HUES64 (cell line): ENCODE results near the gene SUMO1.

Experiments
- H3K27ac ChIP-seq: 2 replicates; pipeline ENCODE4 v1.7.0; 2013; ENCODE audit warnings: low read depth, low read length, inconsistent platforms
- H3K27me3 ChIP-seq: 2 replicates; pipeline ENCODE4 v1.6.1; 2013; ENCODE audit warnings: mild to moderate bottlenecking, low read length; ENCODE audit not compliant: insufficient read depth
- H3K36me3 ChIP-seq: 2 replicates; pipeline ENCODE4 v1.6.1; 2013; ENCODE audit warnings: mild to moderate bottlenecking, low read length; ENCODE audit not compliant: insufficient read depth
- H3K4me1 ChIP-seq: 2 replicates; pipeline ENCODE4 v1.6.1; 2013; ENCODE audit warnings: mild to moderate bottlenecking, low read length, moderate library complexity; ENCODE audit not compliant: insufficient read depth
- H3K4me3 ChIP-seq: 2 replicates; pipeline ENCODE4 v1.5.1; 2013; ENCODE audit warnings: mild to moderate bottlenecking, low read length, moderate library complexity
- H3K9ac ChIP-seq: 2 replicates; pipeline ENCODE4 v1.6.1; 2013; ENCODE audit warnings: mild to moderate bottlenecking, low read depth, low read length
- H3K9me3 ChIP-seq: 2 replicates; pipeline ENCODE4 v1.6.1; 2013; ENCODE audit warnings: low read depth, low read length; ENCODE audit not compliant: insufficient read depth
- WGBS: fragments of 150-250, 120-280 bp; methylation state at CpG from one replicate; pipeline ENCODE4 v1.1.7; 2013; ENCODE audit warnings: missing lambda C conversion rate; 5-methylcytosine and 5-hydroxymethylcytosine counted together

SUMO1 gene

DNA sequence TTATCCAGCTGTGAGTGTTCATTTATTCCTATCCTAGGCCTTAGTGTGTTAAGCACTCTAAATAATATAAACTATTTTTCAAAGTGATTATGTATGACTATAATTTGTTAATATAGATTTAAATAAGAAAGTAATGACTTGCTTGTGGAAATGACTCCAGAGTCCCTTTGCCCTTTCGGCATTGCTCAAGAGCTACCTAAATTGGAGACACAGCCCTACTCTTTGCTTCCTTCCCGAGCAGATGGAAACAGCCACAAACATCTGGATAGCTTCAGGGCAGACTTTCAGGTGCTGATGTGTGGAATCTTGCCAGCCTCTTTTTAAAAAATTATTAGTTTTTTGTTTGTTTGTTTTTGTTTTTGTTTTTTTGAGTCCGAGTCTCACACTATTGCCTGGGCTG, 44.0 kb downstream of the SUMO1 start:
- no peak overlapping the region for H3K9ac ChIP-seq
- 99% methylated on average over 3 of the region's 3 CpGs for WGBS
- H3K4me1 ChIP-seq = 0 out of 2 replicates have a peak, but pooled peaks cover 2% of the 10 kb centered on the region
- no peak overlapping the region for H3K27ac ChIP-seq
- H3K27me3 ChIP-seq = no peaks in the 10 kb centered on the region
- no peaks in the 10 kb centered on the region for H3K36me3 ChIP-seq
- no peaks in the 10 kb centered on the region for H3K9me3 ChIP-seq
- no peak overlapping the region for H3K4me3 ChIP-seq

DNA sequence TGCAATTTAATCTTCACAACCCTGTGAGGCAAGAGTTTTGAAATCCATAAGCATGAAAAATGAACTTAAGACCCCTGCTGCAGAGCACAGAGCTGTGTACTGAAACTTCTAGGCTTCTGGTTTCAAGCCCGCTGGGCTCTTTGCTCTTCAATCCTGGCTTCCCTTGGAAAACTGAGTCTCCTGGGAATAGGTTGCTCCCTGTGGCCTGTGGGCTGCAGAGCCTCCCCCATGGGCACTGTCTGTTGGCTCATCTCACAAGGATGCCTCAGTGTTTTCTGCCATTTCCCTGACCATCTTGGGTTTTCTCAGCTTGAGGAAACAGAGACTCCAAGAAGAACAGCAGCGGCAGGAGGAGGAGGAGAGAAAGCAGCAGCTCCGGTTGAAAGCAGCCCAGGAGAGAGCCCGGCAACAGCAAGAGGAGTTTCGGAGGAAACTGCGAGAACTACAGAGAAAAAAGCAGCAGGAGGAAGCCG, 44.5 kb downstream of the SUMO1 start:
- no peaks in the 10 kb centered on the region for H3K36me3 ChIP-seq
- H3K4me3 ChIP-seq = no peak overlapping the region
- H3K27ac ChIP-seq = no peak overlapping the region
- no peaks in the 10 kb centered on the region for H3K9me3 ChIP-seq
- WGBS = 76% methylated on average over 7 of the region's 7 CpGs
- no peaks in the 10 kb centered on the region for H3K27me3 ChIP-seq
- 0 out of 2 replicates have a peak, but pooled peaks cover 2% of the 10 kb centered on the region for H3K4me1 ChIP-seq
- no peak overlapping the region for H3K9ac ChIP-seq

DNA sequence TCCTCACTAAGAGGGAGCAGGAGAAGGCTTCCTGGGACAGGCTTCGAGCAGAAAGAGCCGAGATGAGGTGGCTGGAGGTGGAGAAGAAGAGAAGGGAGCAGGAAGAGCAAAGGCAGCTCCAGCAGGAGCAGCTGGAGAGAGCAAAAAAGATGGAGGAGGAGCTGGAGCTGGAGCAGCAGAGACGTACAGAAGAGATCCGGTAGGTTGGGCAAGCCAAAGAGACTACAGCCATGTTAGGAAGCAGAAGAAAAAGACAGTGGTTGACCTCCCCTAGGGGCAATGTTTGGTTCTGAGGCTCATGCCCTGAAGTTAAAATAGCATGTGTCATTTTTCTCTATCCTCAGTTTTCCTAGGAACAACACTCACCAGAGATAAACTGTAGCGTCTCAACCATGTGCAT, 45.1 kb downstream of the SUMO1 start:
- Histone ChIP-seq H3K27me3 (no peaks in the 10 kb centered on the region), H3K4me1 (0 out of 2 replicates have a peak, but pooled peaks cover 2% of the 10 kb centered on the region), H3K4me3 (no peak overlapping the region), H3K27ac (no peak overlapping the region), H3K9ac (no peak overlapping the region), H3K36me3 (no peaks in the 10 kb centered on the region), H3K9me3 (no peaks in the 10 kb centered on the region)
- 93% methylated on average over 5 of the region's 5 CpGs for WGBS

DNA sequence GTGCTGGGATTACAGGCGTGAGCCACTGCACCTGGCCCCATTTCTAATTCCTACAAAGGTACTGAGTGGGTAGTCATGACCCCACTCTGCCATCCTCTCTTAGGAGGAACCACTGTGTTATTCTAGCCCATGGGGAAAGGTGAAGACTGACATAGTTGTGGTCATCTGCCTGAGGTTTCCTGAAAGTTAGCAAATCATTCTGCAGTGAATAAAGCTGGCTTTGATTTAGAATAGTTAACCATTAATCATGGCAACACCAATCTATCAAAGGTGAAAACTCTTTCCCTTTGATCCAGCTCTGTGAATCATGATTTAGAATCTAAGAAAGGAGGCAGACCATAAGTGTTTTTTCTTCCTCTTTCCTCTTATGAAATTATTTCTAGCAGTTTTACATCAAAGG, 50.8 kb downstream of the SUMO1 start:
- Histone ChIP-seq H3K36me3 (no peaks in the 10 kb centered on the region), H3K4me1 (no peaks in the 10 kb centered on the region), H3K27ac (no peak overlapping the region), H3K9me3 (no peaks in the 10 kb centered on the region), H3K9ac (no peak overlapping the region), H3K27me3 (no peaks in the 10 kb centered on the region), H3K4me3 (no peak overlapping the region)
- WGBS = 89% methylated on average over 1 of the region's 1 CpG

DNA sequence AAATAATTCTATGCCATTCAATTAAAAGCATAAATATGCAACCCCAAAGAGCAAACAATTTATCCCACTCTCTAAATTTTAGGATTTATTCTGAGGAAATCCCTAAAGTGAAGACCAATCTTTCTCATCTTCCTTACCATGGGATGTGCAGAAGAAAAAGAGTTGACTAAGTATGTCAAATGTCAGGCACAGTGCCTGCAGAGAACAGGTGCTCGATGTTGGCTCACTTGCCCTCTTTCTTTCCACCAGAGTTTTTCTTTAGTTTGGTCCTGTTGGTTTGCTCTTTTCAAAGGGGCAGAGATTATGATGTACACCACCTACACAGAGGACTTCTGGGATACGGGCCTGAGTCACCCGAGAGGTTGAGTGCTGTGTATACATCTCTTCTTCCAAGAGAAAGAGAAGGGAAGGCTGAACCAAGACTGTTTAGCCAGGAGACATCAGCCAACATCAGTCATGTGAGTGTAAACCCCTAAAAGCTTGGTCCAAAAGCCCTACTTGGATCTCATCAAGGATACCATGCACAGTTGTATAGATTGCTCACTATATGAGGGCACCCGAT, 51.7 kb downstream of the SUMO1 start:
- 97% methylated on average over 4 of the region's 4 CpGs for WGBS
- Histone ChIP-seq H3K36me3 (no peaks in the 10 kb centered on the region), H3K4me3 (no peak overlapping the region)

DNA sequence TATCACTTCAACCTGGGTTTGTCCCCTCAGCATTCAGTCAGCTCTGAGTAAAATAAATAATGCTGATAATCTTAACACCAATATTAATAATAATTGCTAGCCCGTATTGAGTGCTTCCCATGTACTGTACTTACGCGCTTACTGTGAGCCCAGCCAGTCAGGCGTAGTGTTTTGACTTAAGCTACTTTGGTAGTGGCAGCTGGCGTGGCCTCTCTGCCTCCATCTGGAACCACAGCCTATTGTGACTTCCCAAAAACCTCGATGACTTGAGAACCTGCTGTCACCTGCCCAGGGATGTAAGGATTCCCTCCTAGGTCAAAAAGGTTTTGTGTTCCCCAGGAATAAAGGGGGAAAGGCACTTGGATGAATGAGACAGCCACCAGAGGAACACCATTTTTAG, 53.2 kb downstream of the SUMO1 start:
- H3K27me3 ChIP-seq = no peaks in the 10 kb centered on the region
- H3K36me3 ChIP-seq = no peaks in the 10 kb centered on the region
- no peak overlapping the region for H3K27ac ChIP-seq
- H3K4me3 ChIP-seq = no peak overlapping the region
- no peaks in the 10 kb centered on the region for H3K9me3 ChIP-seq
- no peak overlapping the region for H3K9ac ChIP-seq
- WGBS = 90% methylated on average over 6 of the region's 6 CpGs
- H3K4me1 ChIP-seq = no peaks in the 10 kb centered on the region

More for the DNA sequence above, 51.7 kb downstream of the SUMO1 start:
- H3K27me3 ChIP-seq = no peaks in the 10 kb centered on the region
- no peaks in the 10 kb centered on the region for H3K9me3 ChIP-seq
- H3K4me1 ChIP-seq = no peaks in the 10 kb centered on the region
- H3K9ac ChIP-seq = no peak overlapping the region
- no peak overlapping the region for H3K27ac ChIP-seq

DNA sequence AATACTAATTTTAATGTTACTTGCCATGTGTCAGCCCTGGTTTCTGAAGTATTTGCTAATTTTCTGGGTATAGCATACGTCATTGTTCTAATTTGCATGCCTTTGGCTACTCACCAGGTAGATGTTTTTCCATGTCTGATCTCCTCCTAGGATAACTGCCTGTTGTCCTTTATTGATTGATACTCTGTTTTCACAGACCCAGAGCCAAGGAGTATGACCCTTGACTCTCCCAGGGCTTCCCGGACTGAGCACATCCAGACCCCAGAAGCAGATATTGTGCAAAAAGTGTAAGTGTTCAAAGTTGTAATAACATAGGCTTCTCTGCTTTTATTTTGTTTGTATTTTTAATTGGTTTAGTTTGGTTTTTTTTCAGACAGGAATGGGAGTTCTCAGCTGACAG, 53.8 kb downstream of the SUMO1 start:
- H3K9ac ChIP-seq = no peak overlapping the region
- no peak overlapping the region for H3K4me3 ChIP-seq
- no peaks in the 10 kb centered on the region for H3K9me3 ChIP-seq
- no peaks in the 10 kb centered on the region for H3K27me3 ChIP-seq
- no peak overlapping the region for H3K27ac ChIP-seq
- H3K36me3 ChIP-seq = no peaks in the 10 kb centered on the region
- WGBS = 79% methylated on average over 2 of the region's 2 CpGs
- no peaks in the 10 kb centered on the region for H3K4me1 ChIP-seq

DNA sequence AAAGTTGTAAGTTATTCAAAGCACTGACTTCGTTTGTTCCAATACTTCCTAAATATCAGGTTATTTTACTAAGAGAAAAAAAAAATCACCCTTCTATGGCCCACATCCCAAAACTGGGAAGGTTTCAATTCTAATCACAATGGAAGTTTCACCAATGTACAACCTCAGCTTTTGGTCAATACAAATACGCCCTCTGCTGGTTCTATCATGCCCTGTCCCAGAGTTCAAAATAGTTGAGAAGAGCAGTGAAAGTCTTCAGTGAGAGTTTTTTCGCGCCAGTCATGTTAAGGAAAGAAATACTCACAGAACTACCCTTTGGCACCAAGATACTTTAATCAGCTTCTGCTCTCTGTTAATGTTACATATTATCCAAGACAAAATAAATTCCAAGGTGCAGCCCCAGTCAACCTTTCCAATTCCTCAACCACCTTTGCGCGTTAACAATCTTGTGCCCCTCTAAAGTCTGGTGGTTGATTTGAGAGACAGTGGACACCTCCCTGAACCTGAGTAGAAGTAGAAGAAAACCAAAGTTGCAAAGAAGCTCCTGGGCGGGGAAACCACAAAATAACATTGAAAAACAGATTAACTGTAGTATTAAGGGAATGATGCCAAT, 59.9 kb downstream of the SUMO1 start:
- Histone ChIP-seq H3K9me3 (peaks cover 12% of the 10 kb centered on the region; the same call in 1 of the 2 replicates), H3K4me3 (no peak overlapping the region), H3K36me3 (no peaks in the 10 kb centered on the region), H3K4me1 (no peaks in the 10 kb centered on the region), H3K9ac (no peak overlapping the region), H3K27me3 (no peaks in the 10 kb centered on the region), H3K27ac (no peak overlapping the region)
- WGBS = 65% methylated on average over 6 of the region's 7 CpGs

DNA sequence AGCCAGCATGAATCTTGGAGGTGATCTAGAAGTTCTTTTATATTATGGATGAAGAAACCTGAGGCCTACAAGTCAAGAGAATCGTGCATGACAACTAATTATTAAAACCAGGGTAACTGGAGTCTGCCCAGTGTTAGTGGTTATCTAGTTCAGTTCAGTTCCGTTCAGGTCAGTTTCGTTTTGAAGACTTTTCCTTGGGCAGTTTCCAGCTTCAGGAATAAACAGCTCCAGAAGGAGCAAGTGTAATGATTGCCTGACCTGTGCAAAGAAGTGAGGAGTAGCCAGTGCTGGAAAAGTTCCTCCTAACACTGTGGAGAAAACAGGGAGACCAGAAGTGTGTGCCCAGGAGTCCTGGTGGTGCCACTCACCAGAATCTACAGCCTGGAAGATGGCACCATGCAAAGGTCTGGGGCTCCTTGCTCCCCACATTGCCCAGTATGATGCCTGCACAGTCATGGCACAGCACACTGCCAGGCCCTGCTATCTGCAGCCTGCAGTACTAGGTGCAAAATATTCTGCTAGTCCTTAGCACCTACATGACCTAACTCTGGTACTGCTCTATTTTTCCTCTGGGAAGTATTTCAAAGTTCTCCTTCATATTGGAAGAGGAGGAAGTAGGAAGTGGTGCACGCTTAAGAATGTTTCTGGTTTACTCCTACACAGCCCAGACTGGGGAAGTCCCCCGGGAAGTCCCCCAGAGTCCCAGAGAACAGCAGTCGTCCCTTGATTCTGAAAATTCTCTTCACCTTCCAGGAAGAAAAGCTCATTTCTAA, 65.8 kb downstream of the SUMO1 start:
- Histone ChIP-seq H3K27me3 (peaks cover 30% of the 10 kb centered on the region), H3K36me3 (no peaks in the 10 kb centered on the region), H3K4me3 (no peak overlapping the region), H3K27ac (no peak overlapping the region), H3K9me3 (peaks cover 12% of the 10 kb centered on the region; the same call in 1 of the 2 replicates), H3K9ac (no peak overlapping the region), H3K4me1 (peaks cover 3% of the 10 kb centered on the region; the same call in 1 of the 2 replicates)
- WGBS = 94% methylated on average over 6 of the region's 6 CpGs

DNA sequence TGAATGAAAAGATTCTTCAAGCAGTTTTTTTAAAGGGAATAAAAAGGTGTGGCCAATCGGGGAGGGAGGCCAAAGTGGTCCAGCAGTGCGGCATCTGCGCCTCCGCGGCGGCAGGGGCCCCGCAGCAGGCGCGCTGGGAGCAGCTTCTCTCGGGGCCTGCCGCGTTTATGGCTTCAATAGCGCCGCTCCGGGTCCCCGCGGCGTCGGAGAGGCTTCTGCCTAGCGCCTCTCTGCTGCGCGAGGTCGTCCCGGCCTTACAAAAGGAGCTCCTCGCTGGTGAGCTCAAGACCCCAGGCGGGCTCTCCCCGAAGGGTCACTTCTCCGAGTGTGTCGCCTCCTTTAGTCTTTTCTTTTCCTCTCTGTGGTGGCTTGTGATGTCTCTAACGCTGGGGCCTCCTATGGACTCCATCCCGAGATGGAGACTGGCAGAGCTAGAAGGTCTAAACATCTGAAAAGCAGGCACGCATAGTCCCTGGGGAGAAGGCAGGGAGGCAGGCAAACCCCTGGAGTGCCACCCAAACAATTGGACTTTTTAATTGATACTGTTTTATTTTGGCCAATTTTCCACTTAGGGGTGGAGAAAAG, 67.1 kb downstream of the SUMO1 start:
- Histone ChIP-seq H3K9me3 (peaks cover 7% of the 10 kb centered on the region; the same call in 1 of the 2 replicates), H3K4me3 (peak overlapping the region; percentile 42), H3K27ac (no peak overlapping the region), H3K9ac (no peak overlapping the region), H3K36me3 (no peaks in the 10 kb centered on the region), H3K27me3 (peaks cover 30% of the 10 kb centered on the region), H3K4me1 (peaks cover 3% of the 10 kb centered on the region; the same call in 1 of the 2 replicates)
- 84% methylated on average over 32 of the region's 32 CpGs for WGBS
